Peyer's patch (tissue), 4 donors: ENCODE results near the gene LRRC63. TPM values are rescaled to one million over a fixed set of nuclear protein-coding genes. Genes with fewer than 3 reads are reported as not detected.
"Not testable (repeated sequence)": the region's sequence is repeated elsewhere in the genome, so short reads cannot be mapped to it uniquely, and the experiment has no call there.

Experiments used
- DNase-seq, 3 donors: peaks; one replicate each; pipeline ENCODE4 v3.0.0-alpha.2; 2017 to 2019
- H3K27ac ChIP-seq, 4 donors: fragments of 200-600 bp; sonication (generic); one replicate each; pipeline ENCODE4 v1.5.1; 2016 to 2019
- H3K27me3 ChIP-seq, 2 donors: fragments of 200-600 bp; sonication (generic); one replicate each; pipeline ENCODE4 v1.5.1; 2019
- H3K36me3 ChIP-seq, 3 donors: fragments of 200-600 bp; sonication (generic); one replicate each; pipeline ENCODE4 v1.5.1; 2016 to 2019
- H3K4me1 ChIP-seq, 4 donors: fragments of 200-600 bp; sonication (generic); one replicate each; pipeline ENCODE4 v1.5.1; 2016 to 2019
- H3K4me3 ChIP-seq, 4 donors: fragments of 200-600 bp; sonication (generic); 1 replicate in 3 of 4; 2 replicates in 1 of 4; pipeline ENCODE4 v1.5.1; 2016 to 2019; ENCODE audit warnings: mild to moderate bottlenecking in 1 of 4
- H3K9me3 ChIP-seq, 4 donors: fragments of 200-600 bp; sonication (generic); one replicate each; pipeline ENCODE4 v1.5.1; 2016 to 2019; ENCODE audit warnings: mild to moderate bottlenecking in 1 of 4
- POLR2A ChIP-seq, 2 donors: fragments of 450-650 bp; IDR thresholded peaks; one replicate each; pipeline ENCODE4 v1.5.1; 2017; ENCODE audit warnings: antibody characterized with exemption in 2 of 2, mild to moderate bottlenecking in 2 of 2, moderate library complexity in 2 of 2
- total RNA-seq, 4 donors: library from RNA; depleted of rRNA; stranded (reverse); fragments of >200 nt; gene quantifications; one replicate each; pipeline ENCODE4 v1.1.0, GENCODE V29; 2016
- TF ChIP-seq, protein P1 (sequence below), 6 experiments: fragments of 450-650 bp in 4 of 6; fragments of 200-600 bp in 2 of 6; sonication (generic) in 1 of 6; IDR thresholded peaks; one replicate each; pipeline ENCODE4 v1.5.1; 2017 to 2019; ENCODE audit warnings: antibody characterized with exemption in 6 of 6, mild to moderate bottlenecking in 3 of 6, moderate library complexity in 1 of 6

Gene LRRC63
- total RNA-seq, 4 donors from 2014 or later, result 0.40 TPM; not detected in 3

DNA sequence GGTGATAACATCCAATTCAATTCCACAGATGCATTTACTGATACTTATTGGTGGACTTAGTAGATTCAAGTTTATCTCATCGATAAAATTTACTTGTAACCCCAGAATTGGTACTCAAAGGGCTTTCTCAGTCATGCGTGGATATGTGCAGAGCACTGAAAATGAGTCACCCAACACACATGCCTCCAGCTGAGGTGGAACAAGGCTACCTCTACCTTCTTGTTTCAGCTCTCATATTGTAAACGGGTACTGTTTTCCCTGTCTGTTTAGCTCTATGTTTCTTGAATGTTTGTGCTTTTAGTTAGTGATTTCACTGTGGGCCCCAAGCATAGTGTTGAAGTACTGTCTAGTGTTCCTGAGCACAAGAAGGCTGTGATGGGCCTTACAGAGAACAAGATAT lies 1.5 kb downstream of the LRRC63 start:
- no peak for TF ChIP-seq POLR2A (IDR thresholded peaks at IDR 0.05)
- TF ChIP-seq, protein P1, sequence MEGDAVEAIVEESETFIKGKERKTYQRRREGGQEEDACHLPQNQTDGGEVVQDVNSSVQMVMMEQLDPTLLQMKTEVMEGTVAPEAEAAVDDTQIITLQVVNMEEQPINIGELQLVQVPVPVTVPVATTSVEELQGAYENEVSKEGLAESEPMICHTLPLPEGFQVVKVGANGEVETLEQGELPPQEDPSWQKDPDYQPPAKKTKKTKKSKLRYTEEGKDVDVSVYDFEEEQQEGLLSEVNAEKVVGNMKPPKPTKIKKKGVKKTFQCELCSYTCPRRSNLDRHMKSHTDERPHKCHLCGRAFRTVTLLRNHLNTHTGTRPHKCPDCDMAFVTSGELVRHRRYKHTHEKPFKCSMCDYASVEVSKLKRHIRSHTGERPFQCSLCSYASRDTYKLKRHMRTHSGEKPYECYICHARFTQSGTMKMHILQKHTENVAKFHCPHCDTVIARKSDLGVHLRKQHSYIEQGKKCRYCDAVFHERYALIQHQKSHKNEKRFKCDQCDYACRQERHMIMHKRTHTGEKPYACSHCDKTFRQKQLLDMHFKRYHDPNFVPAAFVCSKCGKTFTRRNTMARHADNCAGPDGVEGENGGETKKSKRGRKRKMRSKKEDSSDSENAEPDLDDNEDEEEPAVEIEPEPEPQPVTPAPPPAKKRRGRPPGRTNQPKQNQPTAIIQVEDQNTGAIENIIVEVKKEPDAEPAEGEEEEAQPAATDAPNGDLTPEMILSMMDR (IDR thresholded peaks at IDR 0.05), result no peak

DNA sequence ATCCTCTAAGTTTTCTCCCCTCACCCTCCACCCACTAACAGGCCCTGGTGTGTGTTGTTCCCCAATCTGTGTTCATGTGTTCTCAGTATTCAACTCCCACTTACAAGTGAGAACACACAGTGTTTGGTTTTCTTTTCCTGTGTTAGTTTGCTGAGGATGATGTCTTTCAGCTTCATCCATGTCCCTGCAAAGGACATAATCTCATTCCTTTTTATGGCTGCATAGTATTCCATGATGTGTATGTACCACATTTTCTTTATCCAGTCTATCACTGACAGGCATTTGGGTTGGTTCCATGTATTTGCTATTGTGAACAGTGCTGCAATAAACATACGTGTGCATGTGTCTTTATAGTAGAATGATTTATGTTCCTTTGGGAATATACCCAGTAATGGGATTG lies 3.0 kb downstream of the LRRC63 start:
- H3K36me3 ChIP-seq, H3K27ac ChIP-seq: not testable (repeated sequence)

More for the DNA sequence above, 1.5 kb downstream of the LRRC63 start:
- H3K4me3 ChIP-seq, result no peak overlapping the region
- no peaks in the 10 kb centered on the region for H3K4me1 ChIP-seq
- H3K36me3 ChIP-seq, result no peaks in the 10 kb centered on the region
- no peaks in the 10 kb centered on the region for H3K9me3 ChIP-seq
- H3K27me3 ChIP-seq, result no peaks in the 10 kb centered on the region
- no peak for DNase-seq
- no peak overlapping the region for H3K27ac ChIP-seq

GRCh38 chr13:46220234-46220633 lies 8.5 kb downstream of the LRRC63 start:
- H3K4me1 ChIP-seq, H3K4me3 ChIP-seq, H3K27me3 ChIP-seq, DNase-seq, H3K9me3 ChIP-seq, H3K36me3 ChIP-seq, H3K27ac ChIP-seq: not testable (repeated sequence)

More for the DNA sequence above, 3.0 kb downstream of the LRRC63 start:
- DNase-seq, H3K4me1 ChIP-seq, H3K27me3 ChIP-seq, H3K4me3 ChIP-seq, H3K9me3 ChIP-seq: not testable (repeated sequence)

- Histone ChIP-seq H3K27ac (no peak overlapping the region), H3K4me1 (no peaks in the 10 kb centered on the region), H3K36me3 (no peaks in the 10 kb centered on the region), H3K27me3 (no peaks in the 10 kb centered on the region), H3K9me3 (peaks cover 0 to 4% (median 0%) of the 10 kb centered on the region in 4 donors), H3K4me3 (no peak overlapping the region)
- no peak for DNase-seq
- no peak for TF ChIP-seq POLR2A (IDR thresholded peaks at IDR 0.05)
- TF ChIP-seq, protein P1 (IDR thresholded peaks at IDR 0.05), result no peak
These were observed 17.5 kb downstream of the LRRC63 start for GRCh38 chr13:46229251-46229650.

DNA sequence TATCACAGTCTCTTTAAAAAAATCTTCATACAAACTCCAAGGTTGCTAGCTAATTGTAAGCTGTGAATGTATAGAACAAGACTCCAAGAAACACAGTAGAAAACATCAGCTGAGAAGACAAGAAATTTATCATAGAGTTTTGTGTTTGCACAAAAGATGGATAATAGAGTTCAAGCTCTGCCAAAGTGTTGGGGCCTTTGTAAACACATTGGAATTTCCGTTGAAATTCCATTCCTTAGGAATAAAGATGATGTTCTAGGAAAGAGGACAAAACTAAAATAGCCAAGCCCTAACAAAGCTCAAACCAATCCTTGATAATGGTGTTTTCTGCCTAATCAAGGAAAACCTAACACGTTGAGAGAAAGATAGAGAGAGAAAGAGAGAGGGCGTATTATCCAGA lies 20.6 kb downstream of the LRRC63 start:
- H3K4me1 ChIP-seq, result no peaks in the 10 kb centered on the region
- H3K27ac ChIP-seq, result no peak overlapping the region
- H3K4me3 ChIP-seq, result no peak overlapping the region
- TF ChIP-seq, protein P1 (IDR thresholded peaks at IDR 0.05), result no peak
- no peak for TF ChIP-seq POLR2A (IDR thresholded peaks at IDR 0.05)
- H3K36me3 ChIP-seq, result no peaks in the 10 kb centered on the region
- peaks cover 0 to 4% (median 2%) of the 10 kb centered on the region in 4 donors for H3K9me3 ChIP-seq
- no peak for DNase-seq
- H3K27me3 ChIP-seq, result no peaks in the 10 kb centered on the region

- no peak for DNase-seq
These were observed 23.6 kb downstream of the LRRC63 start for GRCh38 chr13:46235286-46235685.

More at GRCh38 chr13:46235286-46235685, 23.6 kb downstream of the LRRC63 start:
- H3K4me3 ChIP-seq, result no peak overlapping the region
- H3K27me3 ChIP-seq, result no peaks in the 10 kb centered on the region
- H3K9me3 ChIP-seq, result peaks cover 0 to 4% (median 2%) of the 10 kb centered on the region in 4 donors
- H3K36me3 ChIP-seq, result no peaks in the 10 kb centered on the region
- H3K4me1 ChIP-seq, result no peaks in the 10 kb centered on the region
- TF ChIP-seq POLR2A (IDR thresholded peaks at IDR 0.05), result no peak
- TF ChIP-seq, protein P1 (IDR thresholded peaks at IDR 0.05), result no peak
- H3K27ac ChIP-seq, result no peak overlapping the region
